ENCODE measurements around the gene RINT1.
A peak's percentile ranks its signal among the peaks of the same experiment; 100 is the strongest.
"Not testable (repeated sequence)": the region's sequence is repeated elsewhere in the genome, so short reads cannot be mapped to it uniquely, and the experiment has no call there.

RINT1 gene
- total RNA-seq, result 37.1 to 64.2 (median 50.4) reads per million in 9 experiments

DNA sequence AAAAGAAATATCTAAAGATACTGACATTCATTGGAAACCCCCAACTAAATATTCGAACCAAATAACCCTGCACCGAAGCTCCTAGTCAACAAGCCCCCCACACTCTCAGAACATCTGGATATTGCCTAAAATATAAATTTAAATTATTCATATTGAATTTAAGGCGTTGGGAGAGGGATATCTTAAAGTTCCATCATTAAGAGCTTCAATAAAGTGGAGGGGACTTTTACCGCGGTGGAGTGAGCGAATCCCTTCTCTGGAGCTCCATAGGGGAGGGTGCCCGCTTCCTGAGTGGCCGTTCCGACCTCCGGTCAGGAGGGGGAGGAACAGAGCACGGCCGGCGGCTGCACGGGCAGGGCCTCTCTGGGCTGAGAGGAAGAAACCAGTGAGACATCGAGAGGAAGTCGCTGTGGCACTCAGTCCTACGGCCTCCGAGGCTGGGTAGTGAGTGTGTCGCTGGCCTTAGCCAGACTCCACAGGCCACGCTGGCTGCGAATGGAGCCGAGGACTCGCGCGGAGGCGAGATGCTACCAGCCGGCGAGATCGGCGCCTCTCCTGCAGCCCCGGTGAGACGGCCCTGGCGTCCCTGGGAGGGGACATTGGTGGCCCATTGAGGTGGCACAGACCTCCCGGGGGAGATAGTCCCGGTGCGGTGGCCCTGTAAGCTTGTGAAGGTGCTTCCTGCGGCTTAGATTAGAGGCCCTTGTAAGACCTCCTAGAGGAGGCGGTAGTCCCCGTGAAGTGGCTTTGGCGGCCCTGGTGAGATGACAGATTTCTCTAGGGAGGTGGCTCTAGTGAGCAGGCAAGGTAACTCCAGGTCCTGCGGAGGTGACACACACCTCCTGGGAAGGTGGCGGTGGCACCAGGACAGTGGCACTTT, at the start of gene RINT1:
Gene RINT1 (plus strand): TSS at position 410 of the 880 bp plus-strand sequence. CDS start 115 bp downstream, at position 525.
- H3K4me1 Mint-ChIP-seq (ENCODE audit: low read depth in 2 of 2), result peaks cover 19 to 22% of the 10 kb centered on the region in 2 donors
- peaks cover 20% of the 10 kb centered on the region for H3K36me3 Mint-ChIP-seq (ENCODE audit: insufficient read depth)
- H3K9me3 Mint-ChIP-seq, result no peaks in the 10 kb centered on the region
- DNase-seq (peak; percentile 88 to 94 (median 91)), ATAC-seq (replicated peaks) (peak; percentile 87)
- H3K27ac Mint-ChIP-seq, result peak within 1 kb of the TSS; percentile 86 to 89
- peak within 1 kb of the TSS; percentile 83 to 84 for H3K4me3 Mint-ChIP-seq
- H3K27me3 Mint-ChIP-seq, result no peaks in the 10 kb centered on the region

DNA sequence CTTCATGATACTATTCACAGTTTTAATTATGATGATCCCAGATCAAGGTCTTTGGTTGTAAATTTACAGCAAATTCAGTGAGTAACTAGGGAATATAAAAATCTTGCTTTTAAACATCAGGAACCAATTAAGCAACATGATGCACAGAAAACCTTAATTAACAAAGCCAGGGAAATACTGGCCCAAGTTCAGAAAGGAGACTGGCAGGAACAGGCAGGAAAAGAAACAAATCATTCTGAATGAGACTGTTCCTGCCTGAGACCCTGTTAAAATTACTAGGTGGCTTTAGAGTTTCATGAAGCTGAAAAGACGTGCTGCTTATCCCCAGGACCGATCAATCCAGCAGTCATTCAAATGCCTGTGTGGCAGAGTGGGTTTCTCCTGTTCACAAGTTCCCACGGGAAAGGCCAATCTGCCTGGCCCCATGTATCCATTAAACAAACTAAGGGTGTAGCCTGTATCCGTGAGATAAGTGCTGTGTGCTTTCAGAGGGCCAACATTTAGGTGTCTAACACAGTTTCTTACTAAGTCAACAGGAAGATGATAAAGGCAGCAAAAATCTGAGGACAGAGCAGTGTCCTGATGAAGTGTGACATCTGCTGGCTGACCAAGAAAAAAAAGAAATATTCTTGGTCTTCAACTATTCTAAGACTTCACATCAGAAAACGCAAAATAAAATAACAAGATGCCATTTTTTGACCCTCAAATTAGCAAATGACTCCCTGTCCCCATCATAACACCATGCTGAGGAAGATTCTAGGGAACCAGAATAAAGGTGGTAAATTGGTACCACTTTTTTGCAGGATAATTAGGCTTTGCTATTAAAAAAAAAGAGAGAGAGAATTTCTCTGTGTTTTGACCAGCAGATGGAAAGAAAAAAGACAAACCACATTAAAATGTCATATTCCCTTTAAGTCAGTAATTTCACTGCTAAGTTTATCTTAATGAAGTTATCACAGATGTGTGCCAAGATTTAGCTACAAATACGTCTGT, 44.1 kb upstream of the RINT1 start:
- Mint-ChIP-seq H3K27me3 (no peaks in the 10 kb centered on the region), H3K4me3 (no peak overlapping the region), H3K9me3 (no peaks in the 10 kb centered on the region), H3K27ac (peak overlapping the region; percentile 25 to 44), H3K4me1 (ENCODE audit: low read depth in 2 of 2) (peaks cover 2 to 4% of the 10 kb centered on the region in 2 donors), H3K36me3 (ENCODE audit: insufficient read depth) (peaks cover 9% of the 10 kb centered on the region)
- ATAC-seq (replicated peaks) (peak; percentile 41), DNase-seq (peak in 1 of 3 experiments; percentile 4)

DNA sequence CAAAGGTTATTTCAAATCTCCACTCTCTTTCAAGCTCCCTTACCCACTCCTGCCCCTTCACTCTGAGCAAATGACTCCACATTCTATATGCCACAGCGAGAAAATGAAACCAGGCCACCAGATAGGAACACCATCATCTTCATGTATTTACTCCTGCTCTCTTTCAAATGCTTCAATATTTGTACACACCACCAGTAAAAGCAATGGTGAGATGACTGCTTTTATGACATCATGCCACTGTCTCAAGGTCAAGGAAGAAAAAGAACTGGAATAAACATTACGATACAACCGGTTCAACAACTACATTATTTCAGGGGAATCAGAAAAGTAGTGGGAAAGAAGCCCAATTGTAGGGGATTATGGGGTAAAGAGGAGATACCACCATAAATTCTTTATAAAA, 42.6 kb upstream of the RINT1 start:
- H3K4me3 Mint-ChIP-seq, result no peak overlapping the region
- DNase-seq, result no peak
- no peak overlapping the region for H3K27ac Mint-ChIP-seq

DNA sequence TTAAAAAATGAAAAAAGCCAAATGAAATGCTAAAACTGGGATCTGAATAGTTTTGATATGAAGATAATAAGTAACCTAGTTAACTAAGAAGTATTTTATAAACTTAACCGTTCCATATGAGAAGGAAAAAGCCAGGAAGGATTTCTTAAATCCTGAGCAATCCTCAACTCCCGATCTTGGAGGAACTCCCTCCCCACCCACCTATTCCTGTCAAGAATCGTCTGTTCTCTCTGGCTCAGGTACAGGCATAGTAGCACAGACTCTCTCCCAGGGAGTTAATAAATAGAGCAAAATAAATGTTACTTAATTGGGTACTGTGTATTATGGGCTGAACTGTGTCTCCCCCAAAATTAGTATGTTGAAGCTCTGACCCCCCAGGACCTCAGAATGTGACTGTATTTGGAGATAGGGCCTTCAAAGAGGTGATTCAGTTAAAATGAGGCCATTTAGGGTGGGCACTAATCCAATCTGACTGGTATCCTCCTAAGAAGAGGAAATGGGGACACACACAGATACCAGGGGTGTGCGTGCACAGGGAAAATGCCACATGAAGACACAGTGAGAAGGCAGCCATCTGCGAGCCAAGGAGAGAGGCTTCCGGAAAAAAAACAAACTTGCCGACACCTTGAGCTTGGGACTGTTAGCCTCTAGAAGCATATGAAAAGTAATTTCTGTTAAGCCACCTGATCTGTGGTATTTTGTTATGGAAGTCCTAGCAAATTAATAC, 38.6 kb upstream of the RINT1 start:
- H3K27me3 Mint-ChIP-seq, result no peaks in the 10 kb centered on the region
- no peak for DNase-seq
- ATAC-seq (replicated peaks), result no peak
- H3K4me1 Mint-ChIP-seq (ENCODE audit: low read depth in 2 of 2), result no peaks in the 10 kb centered on the region
- peak overlapping the region in 1 of 2 donors; percentile 38 for H3K27ac Mint-ChIP-seq
- no peaks in the 10 kb centered on the region for H3K9me3 Mint-ChIP-seq
- H3K36me3 Mint-ChIP-seq (ENCODE audit: insufficient read depth), result no peaks in the 10 kb centered on the region
- H3K4me3 Mint-ChIP-seq, result no peak overlapping the region

More for the DNA sequence above, 42.6 kb upstream of the RINT1 start:
- Mint-ChIP-seq H3K9me3 (no peaks in the 10 kb centered on the region), H3K27me3 (no peaks in the 10 kb centered on the region), H3K4me1 (ENCODE audit: low read depth in 2 of 2) (peaks cover 2 to 4% of the 10 kb centered on the region in 2 donors), H3K36me3 (ENCODE audit: insufficient read depth) (peaks cover 9% of the 10 kb centered on the region)
- no peak for ATAC-seq (replicated peaks)

DNA sequence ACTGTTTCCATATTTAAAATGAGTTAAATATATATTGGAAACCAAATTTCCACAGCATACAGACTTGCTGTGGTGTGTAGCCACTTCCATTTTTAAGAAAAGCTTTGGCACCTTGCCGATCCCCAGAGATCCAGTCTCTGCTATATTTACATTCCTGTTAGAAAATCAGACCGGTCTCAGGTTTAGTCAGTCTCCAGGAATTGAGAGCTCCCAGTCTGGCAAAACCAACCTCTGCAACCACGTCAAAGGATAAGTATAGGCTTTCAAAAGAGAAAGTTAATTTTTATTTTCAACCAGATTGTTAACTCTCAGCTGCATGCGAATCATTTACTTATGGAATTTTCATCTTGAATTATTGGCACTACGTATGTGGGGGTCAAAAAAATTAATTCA, 38.1 kb upstream of the RINT1 start:
- Mint-ChIP-seq H3K27me3 (no peaks in the 10 kb centered on the region), H3K4me1 (ENCODE audit: low read depth in 2 of 2) (no peaks in the 10 kb centered on the region), H3K27ac (no peak overlapping the region), H3K9me3 (no peaks in the 10 kb centered on the region), H3K36me3 (ENCODE audit: insufficient read depth) (no peaks in the 10 kb centered on the region), H3K4me3 (no peak overlapping the region)
- ATAC-seq (replicated peaks) (no peak), DNase-seq (no peak)

DNA sequence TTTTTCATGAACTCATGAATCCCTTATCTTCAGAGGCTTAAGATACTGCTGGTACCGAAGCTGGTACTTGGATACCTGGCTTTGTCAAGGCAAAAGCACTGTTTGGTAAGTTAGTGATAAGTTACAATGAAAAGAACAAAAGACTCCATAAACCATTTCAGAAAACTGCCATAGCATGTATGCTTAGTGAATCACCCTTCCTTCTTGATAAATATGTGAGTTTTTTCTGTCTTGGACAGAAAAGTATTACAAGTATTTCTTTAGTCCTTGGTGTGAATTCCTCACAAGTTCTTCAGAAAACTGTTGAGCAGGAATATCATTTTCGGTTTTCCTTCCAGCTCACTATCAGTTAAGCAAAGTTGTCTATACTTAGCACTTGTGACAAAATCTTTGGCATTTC, 35.5 kb upstream of the RINT1 start:
- no peaks in the 10 kb centered on the region for H3K9me3 Mint-ChIP-seq
- no peaks in the 10 kb centered on the region for H3K36me3 Mint-ChIP-seq (ENCODE audit: insufficient read depth)
- no peaks in the 10 kb centered on the region for H3K4me1 Mint-ChIP-seq (ENCODE audit: low read depth in 2 of 2)
- ATAC-seq (replicated peaks) (no peak), DNase-seq (no peak)
- H3K27ac Mint-ChIP-seq, result no peak overlapping the region
- no peak overlapping the region for H3K4me3 Mint-ChIP-seq
- H3K27me3 Mint-ChIP-seq, result no peaks in the 10 kb centered on the region

DNA sequence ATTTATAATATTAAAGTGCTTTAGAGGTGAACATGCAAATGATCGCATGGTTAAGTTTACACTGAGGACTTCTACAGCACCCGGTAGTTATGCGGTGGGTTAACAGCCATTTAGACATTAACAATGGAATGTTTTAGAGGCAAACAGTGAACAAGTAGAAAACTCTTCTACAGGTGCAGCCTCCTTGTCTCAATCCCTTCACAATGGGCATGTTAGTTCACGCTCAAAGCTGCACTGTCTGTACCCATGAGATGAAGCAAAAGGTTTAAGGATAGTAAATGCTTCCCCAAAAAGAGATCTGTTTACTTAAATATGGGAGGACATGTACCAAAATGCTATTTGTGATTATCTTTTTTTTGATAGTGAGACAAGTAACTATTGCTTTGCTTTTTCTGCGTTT, 35.0 kb upstream of the RINT1 start:
- Mint-ChIP-seq H3K4me1 (ENCODE audit: low read depth in 2 of 2) (no peaks in the 10 kb centered on the region), H3K27ac (no peak overlapping the region), H3K27me3 (no peaks in the 10 kb centered on the region), H3K36me3 (ENCODE audit: insufficient read depth) (no peaks in the 10 kb centered on the region), H3K4me3 (no peak overlapping the region), H3K9me3 (no peaks in the 10 kb centered on the region)
- DNase-seq (no peak), ATAC-seq (replicated peaks) (no peak)

DNA sequence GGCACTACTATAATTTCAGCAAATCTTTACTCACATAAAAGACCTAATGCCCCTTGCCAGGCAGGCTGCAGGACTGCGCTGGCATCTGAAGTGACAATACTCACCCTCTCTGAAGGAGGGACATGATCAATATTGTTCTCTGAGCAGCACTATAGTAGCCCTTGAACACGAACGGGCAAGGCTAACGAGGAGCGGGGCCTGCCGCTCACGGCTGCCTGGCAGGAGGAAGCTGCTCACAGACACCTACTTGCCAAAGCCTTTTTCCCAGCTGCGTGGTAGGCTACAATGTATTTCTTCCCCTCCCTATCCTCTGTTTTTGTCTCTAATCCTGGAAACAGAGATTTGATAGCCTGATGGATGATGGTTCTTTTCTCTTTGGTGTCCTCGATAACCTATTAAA, 29.8 kb upstream of the RINT1 start:
- ATAC-seq (replicated peaks) (no peak), DNase-seq (no peak)
- Mint-ChIP-seq H3K27ac (no peak overlapping the region), H3K4me3 (no peak overlapping the region), H3K9me3 (no peaks in the 10 kb centered on the region), H3K4me1 (ENCODE audit: low read depth in 2 of 2) (peaks cover 0 to 2% of the 10 kb centered on the region in 2 donors), H3K27me3 (no peaks in the 10 kb centered on the region), H3K36me3 (ENCODE audit: insufficient read depth) (peaks cover 4% of the 10 kb centered on the region)

DNA sequence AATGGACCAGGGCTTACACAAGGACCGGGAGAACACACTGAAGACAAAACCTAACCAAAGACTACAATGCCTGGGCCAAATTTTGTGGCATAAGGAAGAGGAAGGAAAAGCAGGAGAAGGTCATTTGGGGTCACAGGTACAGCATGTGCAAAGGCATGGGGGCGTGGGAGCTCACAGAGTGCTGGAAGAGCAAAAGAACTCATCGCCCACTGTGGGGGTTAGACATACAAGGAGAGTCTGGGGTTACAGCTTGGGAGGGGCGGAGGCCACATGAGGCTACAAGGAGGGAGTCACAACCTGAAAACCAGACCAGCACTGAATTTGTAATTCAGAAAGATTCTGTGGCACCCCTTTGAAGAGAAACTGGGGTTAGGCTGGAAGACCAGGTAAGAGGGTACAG, 19.6 kb upstream of the RINT1 start:
- DNase-seq (no peak), ATAC-seq (replicated peaks) (no peak)
- Mint-ChIP-seq H3K27me3 (no peaks in the 10 kb centered on the region), H3K4me3 (no peak overlapping the region), H3K36me3 (ENCODE audit: insufficient read depth) (peaks cover 6% of the 10 kb centered on the region), H3K4me1 (ENCODE audit: low read depth in 2 of 2) (peaks cover 0 to 6% of the 10 kb centered on the region in 2 donors), H3K27ac (peak overlapping the region in 1 of 2 donors; percentile 59), H3K9me3 (no peaks in the 10 kb centered on the region)

DNA sequence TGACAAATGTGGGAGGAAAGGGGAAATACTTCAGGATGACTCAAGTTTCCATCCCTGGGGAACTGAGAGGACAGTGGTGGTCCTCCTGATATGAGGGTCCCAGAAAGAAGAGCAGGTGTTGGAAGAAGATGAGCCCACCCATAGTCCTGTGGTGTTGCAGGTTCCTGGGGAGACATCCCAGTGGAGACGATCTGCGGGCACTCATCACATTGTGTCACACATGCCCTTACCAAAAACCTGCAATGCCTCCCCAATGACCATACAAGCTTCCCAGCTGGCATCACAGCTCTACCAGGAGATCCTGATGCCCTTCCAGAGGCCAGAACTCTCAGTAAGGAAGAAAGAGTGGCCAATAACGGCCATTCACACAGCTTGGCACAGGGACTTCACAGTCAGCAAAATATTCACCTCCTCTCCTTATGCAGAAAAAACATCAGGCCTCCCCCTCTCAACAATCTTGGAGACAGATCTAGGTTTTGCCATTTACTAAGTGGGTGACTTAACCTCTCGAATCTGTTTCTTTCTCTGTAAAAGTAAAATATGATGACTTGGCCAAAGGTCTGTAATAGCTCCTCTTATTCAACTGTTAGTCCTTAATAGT, 19.0 kb upstream of the RINT1 start:
- Mint-ChIP-seq H3K27ac (peak overlapping the region in 1 of 2 donors; percentile 59), H3K4me3 (no peak overlapping the region), H3K36me3 (ENCODE audit: insufficient read depth) (peaks cover 6% of the 10 kb centered on the region)

DNA sequence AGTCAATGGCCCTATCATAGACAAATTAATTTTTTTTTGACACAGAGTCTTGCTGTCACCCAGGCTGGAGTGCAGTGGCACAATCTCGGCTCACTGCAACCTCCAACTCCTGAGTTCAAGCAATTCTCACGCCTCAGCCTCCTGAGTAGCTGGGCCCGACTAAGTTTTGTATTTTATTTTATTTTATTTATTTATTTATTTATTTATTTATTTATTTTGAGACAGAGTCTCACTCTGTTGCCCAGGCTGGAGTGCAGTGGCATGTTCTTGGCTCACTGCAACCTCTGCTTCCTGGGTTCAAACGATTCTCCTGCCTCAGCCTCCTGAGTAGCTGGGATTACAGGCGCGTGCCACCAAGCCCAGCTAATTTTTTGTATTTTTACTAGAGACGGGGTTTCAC, 16.4 kb upstream of the RINT1 start:
- not testable (repeated sequence) for H3K27ac Mint-ChIP-seq; H3K9me3 Mint-ChIP-seq; ATAC-seq (replicated peaks); H3K4me3 Mint-ChIP-seq; H3K27me3 Mint-ChIP-seq; DNase-seq
- H3K4me1 Mint-ChIP-seq (ENCODE audit: low read depth in 2 of 2), result peaks cover 2 to 12% of the 10 kb centered on the region in 2 donors
- H3K36me3 Mint-ChIP-seq (ENCODE audit: insufficient read depth), result peaks cover 10% of the 10 kb centered on the region

More for the DNA sequence above, 19.0 kb upstream of the RINT1 start:
- Mint-ChIP-seq H3K27me3 (no peaks in the 10 kb centered on the region), H3K4me1 (ENCODE audit: low read depth in 2 of 2) (peaks cover 0 to 6% of the 10 kb centered on the region in 2 donors), H3K9me3 (no peaks in the 10 kb centered on the region)
- no peak for DNase-seq
- no peak for ATAC-seq (replicated peaks)

DNA sequence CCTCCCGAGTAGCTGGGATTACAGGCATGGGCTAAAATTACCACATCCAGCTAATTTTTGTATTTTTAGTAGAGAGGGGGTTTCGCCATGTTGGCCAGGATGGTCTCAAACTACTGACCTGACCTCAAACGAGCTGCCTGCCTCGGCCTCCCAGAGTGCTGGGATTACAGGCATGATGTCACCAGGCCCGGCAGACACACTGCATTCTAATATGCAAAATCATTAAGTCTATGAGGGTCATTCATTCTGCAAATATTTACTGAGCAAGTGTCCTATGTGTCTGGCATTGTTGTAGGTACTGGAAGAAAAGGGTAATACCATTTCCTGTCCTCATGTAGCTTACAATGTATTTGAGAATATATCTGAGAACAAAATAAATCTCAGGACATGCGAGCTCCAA, 12.6 kb upstream of the RINT1 start:
- Mint-ChIP-seq H3K9me3 (no peaks in the 10 kb centered on the region), H3K36me3 (ENCODE audit: insufficient read depth) (peaks cover 8% of the 10 kb centered on the region), H3K4me3 (peak overlapping the region in 1 of 2 donors; percentile 35), H3K27me3 (no peaks in the 10 kb centered on the region), H3K27ac (no peak overlapping the region), H3K4me1 (ENCODE audit: low read depth in 2 of 2) (peaks cover 9 to 10% of the 10 kb centered on the region in 2 donors)
- no peak for ATAC-seq (replicated peaks)
- DNase-seq, result no peak

Data from effector memory CD8-positive, alpha-beta T cell (primary cell).